Effector CD4-positive, alpha-beta T cell (primary cell): ENCODE measurements around the gene PCARE.

ENCODE experiments used
- DNase-seq: peaks from one replicate; pipeline ENCODE4 v3.0.0-alpha.2; 2020

Gene PCARE

DNA sequence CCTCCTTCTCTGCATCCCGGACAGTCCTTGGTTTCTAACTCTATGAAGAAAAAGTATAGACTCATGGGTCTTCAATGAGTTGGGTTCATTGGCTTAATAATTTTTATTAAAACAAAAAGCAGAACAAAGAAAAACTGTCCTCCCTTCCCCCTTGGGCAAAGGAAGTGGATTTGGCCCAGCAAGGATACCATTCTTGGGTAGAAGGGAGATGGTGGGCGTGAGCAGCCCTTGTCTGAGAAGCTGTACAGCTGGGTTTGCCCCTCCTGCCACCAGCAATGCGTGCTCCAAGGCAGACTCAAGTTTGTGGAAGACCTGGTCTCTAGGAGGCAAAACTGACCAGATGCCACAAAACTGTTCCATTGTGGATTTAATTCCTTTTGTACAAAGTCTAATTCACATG lies 12.7 kb downstream of the PCARE start:
- no peak for DNase-seq

DNA sequence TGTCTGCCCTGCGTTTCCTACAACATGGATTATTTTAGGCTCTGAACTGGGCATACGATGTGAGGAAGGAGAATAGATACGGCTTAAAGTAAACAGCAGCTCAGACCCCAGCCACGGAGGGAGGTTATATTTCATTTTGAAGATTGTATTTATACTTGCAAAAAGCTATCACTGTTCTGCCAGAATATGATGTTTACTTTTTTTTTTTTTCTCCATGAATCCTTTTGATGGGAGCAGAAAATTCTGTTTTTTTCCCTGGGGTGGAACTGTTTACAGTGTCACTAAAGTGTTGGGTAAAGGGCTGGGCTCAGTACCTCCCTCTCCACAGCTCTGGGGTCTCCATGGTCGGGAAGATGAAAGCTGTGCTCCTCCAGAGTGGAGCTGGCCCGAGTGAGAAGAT lies 13.1 kb downstream of the PCARE start:
- DNase-seq, result no peak

DNA sequence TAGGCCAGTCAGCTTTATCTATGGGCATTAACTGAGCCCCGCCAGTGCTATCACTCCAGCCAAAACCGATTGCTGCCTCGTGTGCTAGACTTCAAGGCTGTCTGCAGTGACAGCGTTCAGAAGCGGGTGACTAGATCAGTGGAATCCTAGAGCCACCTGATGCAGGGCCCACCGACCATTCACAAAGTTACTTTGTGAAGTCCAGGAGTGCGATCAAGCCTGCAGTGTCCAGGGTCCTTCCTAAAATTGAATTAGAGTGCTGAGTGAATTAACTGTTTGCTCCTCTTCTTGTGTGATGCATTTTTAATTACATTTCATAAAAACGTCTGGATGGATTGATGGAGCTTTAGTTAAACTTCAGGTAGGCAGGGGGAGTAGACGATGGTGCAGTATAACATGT lies 13.9 kb downstream of the PCARE start:
- no peak for DNase-seq

DNA sequence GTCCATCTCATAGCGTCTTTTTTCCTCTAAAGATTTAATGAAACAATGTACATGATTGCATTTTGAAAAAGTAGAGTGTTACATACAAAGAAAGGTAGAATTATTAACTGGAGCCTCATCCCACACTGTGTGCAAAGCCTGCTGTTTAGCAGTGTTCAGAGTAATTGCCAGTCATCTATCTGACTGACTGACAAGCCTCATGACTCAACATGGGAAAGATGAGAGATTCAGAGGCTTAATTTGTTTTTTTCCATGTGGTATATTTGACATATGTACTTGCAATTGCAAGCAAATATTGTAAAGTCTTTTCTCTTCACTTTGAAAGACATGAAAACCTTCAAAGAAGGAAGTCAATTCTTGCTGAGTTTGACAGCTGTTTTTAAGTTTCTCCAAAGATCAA lies 14.7 kb downstream of the PCARE start:
- DNase-seq, result no peak

DNA sequence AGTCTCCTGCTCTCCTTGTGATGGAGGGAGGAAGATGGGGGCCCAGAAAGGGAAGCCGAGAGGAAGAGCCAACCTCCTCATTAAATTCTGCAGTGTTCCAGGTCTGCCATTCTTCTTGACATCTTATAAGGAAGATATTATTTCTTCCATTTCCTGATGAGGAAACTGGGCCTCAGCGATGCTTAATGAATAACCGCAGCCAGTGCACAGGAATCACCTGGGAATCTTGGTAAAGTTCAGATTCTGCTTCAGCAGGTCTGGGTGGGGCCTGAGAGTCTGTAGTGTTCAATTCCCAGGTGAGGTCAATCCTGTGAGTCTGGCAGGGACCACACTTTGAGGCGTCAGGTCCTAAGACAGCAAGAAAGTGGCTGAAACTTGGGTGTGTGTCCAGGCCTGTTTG lies 17.3 kb downstream of the PCARE start:
- DNase-seq, result no peak

DNA sequence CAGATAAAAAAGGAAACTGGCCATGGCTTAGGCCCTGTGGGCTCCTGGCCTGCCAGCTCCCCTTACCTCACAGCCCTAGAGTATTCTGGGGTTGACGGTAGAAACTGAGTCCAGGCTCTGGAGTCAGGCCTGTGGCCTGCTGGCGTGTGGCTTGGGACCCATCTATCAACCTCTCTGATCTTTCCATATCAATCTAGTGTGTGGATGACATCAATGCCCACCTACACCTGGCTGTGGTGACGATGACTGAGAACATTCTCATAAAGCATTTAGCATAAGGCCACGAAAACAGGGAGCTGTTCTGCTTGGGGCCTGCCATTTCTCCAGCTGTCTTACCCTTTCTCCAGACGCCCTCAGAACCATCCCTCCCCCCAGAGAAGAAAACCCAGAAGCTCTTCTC lies 17.9 kb downstream of the PCARE start:
- no peak for DNase-seq

DNA sequence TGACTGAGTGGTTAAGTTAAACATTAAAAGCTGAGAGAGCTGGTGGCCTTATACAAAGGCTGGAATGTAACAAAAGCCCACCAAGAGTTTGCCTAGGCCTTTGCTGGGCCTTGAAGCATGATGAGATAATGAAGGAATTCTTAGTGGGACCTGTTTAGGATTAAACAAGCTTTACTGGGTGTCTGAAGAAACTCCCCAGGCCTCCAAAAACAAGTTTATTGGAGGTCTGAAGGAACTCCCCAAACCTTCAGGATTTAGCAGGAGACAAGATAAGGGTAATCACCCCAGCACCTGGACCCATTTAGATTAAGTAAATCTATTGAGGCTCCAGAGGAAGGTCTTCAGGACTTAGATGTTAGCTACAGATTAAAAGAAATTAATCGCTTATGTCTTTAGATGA lies 18.7 kb downstream of the PCARE start:
- no peak for DNase-seq

DNA sequence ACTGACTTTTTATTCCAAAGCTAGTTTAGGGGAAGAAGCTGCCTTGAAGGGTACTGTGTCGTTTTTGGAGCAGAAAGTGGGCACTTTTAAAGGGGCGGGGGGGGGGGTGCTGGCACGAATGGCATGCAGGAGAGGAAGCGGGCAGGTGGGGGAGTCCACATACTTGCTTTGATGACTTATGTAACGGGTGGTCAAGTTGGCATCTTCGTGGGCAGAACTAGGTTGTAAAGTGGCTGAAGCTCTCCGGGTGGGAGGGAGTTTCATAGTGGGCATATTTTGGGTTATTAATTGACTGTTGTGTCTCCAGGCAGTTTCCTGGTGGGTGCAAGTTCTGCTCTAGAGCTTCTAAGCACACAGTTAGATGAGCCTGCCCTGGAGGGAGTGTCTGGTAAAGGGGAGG lies 19.9 kb downstream of the PCARE start:
- no peak for DNase-seq

DNA sequence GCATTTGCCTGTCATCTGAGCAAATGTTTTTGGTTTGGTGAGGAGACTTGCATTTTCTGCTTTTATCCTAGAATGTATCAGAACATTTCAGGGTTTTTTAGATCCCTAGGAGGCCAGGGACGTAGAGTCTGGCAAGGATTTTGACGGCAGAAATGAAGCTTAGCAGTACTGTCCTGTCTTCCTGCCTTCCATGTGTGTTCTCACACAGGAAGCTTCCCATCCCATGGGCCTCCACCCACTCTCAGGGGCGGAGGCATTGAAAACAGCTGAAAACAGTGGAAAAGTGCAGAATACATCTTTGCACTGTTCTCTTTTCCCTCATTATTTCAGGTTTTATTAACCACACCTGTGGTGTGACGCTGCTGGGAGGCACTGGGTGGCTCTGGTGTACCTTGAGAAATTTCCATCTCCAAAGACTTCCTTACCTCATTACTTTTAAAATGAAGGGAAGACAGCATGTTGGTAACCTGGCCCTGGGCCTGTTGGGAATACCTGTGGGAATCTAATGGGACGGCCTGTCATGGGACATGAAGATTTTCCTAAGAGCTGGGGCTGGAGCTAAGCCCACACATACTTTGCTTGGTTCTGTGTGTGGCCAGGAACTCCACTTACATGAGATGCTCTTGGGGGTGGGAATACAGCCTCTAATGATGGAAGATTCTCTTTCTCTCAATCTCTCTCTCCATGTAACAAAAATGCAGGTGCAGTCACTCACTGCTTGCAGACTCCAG lies 20.5 kb downstream of the PCARE start:
- no peak for DNase-seq

DNA sequence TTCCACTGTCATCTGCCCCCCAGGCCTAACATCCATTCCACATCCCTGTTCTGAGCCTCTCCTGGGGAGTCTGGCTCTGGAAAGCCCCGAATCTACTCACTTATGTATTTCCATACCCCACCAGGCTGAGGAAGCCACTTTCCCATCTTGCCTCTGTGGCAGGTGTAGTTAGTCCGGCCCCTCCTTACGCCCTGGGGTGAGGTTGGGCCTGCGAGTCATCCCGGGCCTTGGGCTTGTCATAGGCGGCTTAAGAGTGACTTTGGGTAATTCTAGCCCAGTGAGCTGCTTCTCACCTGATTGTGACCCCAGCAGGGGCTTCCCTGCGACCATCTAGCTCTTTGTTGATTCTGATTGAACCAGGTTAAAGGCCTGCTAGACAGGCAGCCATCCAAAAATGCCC lies 21.1 kb downstream of the PCARE start:
- DNase-seq, result no peak

DNA sequence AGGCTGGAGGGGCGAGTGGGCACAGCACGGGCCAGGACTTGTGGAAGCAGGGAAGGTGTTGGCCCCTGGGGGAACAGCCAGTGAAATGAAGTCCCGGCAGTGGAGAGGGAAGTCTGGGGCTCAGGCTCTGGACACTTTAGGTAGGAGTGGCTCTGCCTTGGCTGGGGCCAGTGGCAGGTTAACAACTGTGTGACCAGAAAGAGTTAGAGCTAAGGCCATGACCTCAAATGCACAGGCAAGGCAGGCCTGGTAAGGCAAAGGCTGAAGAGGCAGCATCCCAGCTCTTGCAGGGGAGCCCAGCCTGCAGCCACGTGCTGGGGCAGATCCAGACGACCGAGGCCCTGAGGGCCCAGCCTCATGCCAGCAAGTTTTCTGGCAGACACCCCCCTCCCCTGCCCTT lies 21.5 kb downstream of the PCARE start:
- no peak for DNase-seq

DNA sequence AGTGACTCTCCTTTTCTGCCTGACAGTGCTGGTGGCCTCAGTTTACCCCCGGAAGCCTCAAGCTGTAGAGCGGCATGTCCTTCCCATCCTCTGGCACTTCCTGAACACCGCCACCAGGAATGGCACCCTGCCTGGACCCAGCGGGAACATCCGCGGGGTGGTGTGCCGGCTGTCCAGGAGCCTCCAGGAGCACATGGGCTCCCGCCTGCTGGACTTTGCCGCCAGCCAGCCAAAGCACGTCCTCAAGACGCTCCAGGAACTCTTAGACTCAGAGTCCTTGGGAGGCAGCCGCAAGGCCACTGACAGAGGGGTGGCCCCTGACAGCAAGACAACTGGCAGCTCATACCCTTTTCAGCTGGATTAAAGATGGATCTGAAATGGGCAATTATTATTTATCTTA lies 22.6 kb downstream of the PCARE start:
- DNase-seq, result no peak

DNA sequence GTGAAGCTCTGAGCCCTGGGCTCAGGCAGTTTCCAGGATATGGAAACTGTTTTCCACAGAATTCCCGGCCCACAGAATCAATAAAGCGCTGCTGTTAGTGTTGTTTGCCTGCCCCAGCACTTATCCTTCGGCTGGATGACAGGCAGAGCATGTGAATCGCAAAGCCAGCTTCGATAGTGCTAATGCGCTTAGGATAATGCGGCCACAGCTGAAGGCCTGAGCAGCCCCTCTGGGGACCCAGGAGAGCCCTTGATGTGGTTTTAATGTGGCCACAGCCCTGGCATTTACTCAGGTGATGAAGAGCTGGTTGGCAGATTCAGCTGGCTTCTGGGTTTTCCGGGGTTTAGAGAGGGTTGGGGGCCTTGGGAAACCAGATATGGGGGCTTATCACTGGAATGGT lies 23.7 kb downstream of the PCARE start:
- no peak for DNase-seq

DNA sequence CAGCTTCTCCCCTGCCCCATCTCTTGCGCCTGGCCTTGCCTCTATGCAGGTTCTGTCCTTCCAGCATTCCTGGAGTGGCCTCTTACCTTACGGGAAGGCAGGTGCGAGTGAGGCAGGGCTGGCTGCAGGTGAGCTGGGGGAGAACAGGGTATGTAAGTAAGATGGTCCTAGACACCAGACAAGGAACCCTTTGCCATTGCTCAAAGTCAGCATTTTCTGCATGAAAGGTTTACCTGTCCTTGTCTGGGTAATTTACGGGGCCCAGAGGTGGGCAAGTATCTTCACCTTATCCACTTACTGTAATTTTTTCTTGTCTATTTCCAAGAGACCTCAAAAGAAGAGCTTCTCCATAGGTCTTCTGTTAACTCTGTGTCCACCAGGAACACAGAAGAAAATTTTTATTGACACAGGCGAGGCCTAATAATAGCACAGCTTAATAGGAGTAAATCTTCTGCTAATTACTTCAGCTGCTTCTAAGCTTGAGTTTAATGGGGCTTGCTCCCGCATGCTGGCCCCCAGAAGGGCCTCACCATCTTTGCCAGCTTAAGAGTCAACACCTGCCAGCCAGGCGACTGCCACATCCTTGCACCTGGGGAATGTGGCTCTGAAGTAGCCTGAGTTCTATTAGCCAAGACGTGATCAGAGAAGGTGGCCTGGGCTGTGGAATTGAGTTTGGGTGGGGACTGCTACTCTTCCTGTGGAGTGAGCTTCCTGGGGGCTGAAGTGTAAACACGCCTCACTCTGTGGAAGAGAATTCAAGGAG lies 27.1 kb downstream of the PCARE start:
- DNase-seq, result no peak

DNA sequence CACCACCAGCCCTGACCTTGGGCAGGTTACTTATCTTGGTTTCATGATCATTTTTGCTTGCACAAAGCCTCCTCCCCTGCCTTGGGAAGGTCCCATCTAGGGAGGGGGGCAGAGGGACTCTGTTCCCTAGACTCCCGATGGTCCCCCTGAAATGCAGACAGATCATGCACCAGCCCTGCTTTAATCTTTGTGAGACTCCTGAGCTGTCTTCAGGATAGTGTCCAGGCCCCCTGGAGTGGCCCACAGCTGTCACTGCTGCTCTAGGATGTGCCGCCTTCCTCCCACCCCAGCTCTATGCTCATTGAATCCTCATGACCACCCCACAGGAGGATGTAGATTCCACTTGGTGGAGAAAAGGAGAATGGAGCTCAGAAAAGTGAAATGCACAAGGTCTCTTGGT lies 28.0 kb downstream of the PCARE start:
- no peak for DNase-seq

DNA sequence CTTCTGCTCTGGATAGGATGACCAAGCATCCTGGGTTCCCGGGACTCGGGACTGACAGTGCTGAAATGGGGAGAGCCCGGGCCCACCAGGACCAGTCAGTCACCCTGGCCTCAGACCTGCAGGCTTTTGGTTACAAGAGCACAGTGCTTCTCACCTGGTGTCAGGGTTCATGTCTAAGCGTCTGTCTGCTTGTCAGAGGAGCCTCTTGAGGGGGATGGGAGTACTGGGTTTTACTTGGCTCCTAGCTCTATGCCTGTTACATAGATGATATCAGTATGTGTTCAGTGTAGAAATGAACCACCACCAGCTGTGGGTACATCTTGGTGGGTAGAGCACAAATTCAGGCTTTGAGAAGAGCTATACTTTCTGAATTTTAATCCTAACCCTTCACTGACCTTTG lies 29.9 kb downstream of the PCARE start:
- no peak for DNase-seq

DNA sequence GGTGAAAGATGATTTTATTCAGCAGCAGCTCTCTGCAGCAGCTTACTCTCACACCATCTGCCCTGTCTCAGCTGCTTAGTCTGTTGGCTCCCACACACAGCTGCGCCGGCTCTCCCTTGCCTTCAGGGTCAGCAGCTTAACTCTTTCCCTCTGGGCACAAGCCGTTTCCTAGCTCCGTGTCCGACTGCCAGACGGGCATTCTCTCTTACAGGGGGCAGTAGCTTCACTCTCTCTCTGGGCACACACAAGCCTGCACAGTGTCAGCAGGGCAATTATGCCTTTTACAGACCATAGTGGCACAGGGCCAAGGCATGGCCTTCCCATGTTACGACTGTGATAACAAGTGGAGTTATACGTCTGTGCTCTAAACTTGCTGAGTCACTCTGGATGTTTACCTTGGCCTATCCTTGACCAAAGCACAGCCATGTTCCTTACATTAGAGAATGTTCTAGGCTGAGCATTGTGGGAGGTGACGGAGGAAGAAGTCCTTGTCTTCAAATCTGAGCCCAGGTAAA lies 31.7 kb downstream of the PCARE start:
- no peak for DNase-seq

DNA sequence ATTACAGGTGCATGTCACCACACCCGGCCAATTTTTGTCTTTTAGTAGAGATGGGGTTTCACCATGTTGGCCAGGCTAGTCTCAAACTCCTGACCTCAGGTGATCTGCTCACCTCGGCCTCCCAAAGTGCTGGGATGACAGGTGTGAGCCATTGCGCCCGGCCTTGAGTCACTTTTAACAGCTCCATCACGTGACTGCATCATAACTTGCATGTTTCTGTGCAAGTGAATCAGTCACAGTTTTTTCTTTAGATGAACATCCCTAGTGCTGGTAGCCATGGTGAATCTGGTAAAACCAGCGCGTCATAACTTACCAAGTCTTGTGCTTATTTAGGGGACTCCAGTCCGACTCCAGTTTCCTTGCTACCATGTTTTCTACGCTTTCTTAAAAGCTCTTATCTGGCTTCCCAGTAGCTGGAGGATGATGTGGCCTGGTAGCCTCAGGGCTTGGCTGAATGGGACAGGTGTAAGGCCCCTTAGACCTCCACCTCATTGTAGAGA lies 33.1 kb downstream of the PCARE start:
- DNase-seq, result no peak

DNA sequence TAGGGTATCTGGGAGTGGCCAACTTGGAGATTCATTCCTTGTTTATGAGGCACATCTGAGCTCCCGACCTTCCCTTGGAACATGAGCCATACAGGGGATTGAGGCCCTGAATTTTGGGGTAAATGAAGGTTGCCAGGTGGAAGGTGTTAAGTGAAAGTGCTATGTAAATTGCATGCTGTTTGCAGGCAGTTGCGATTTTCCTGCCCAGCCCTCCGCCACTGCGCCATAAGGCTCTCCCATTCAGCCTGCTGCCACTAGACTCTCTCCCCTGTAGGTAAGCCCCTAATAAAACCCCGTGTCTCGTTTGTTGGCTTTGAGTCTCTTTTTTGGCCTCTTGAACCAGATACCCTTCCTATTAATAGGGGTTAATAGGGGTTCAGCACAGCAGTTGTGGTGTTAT lies 33.8 kb downstream of the PCARE start:
- DNase-seq, result no peak

DNA sequence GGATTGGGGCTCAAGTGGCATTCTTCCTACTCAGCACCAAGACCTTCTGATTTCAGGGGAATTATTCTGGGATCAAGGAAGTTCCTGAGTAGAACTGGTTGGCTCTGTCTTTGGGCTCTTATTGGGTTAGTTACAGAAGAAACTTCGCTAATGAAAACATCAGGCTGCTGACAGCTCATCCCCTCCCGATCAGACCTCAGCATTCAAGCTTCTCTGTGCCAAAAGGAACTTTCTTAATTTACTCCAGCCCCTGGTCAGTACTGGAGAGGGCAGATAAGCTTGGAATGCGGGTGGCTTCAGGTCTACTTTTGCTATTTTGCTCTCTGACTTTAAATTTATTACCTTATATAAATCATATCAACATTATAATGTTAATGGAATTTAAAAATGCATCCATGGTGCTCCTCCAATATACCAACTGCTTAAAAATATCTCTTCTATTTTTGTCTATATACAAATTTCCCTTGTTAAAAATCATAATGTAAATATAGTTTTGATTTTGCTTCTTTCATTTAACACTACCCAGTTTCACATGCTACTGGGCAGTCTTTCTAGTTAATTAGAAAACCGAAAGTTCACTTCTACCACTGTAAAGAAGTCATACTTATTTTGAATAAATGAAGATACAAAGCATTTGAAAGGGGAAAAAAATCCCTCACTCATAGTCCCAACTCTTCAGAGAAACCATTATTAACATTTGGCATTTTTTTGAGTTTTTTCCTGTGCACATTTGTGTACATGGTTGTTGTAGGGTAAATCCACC lies 34.4 kb downstream of the PCARE start:
- no peak for DNase-seq

DNA sequence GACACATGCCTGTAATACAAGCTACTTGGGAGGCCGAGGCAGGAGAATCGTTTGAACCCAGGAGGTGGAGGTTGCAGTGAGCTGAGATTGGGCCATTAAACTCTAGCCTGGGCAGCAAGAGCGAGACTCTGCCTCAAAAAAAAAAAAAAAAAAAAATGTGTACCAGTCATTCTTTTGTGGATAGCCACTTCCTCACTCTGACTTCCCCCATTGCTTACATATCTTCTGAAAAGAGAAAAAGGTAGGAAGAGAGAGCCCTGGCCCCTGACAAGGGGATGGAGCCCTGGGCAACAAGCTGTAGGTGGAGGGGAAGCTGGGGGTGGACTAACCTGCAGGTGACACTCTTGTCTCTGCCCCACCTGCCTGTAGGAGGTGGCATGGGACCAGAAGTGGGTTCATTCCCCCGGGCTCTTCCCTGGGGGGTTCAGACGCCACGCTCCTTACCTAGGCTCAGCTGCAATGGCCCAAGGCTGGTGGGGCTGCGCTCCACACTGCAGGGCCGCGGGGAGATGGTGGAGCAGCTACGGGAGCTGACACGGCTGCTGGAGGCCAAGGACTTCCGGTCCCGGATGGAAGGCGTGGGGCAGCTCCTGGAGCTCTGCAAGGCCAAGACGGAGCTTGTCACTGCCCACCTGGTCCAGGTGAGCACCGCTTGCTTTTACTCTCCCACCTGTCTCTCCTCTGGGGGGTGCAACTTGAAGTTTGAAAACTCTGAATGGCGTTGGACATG lies 39.1 kb downstream of the PCARE start:
- DNase-seq, result no peak

DNA sequence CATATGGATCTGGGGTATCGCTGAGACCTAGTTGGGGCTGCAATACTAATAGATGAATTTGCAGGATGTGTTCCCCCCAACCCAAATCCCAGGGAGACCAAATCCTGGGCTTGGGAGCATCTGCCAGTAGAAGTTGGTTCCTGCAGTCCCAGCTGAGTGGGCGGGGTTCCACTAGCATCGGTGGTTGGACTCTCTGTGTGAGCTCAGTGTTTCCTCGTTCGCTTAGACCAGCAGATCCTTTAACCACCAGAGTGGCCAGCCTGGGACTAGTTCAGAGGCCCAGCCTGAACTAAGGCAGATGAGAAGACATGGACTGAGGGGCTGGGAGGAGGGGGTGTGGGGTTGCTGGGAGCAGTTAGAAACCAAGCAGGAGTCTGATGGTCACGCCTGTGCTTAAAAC lies 40.7 kb downstream of the PCARE start:
- no peak for DNase-seq

DNA sequence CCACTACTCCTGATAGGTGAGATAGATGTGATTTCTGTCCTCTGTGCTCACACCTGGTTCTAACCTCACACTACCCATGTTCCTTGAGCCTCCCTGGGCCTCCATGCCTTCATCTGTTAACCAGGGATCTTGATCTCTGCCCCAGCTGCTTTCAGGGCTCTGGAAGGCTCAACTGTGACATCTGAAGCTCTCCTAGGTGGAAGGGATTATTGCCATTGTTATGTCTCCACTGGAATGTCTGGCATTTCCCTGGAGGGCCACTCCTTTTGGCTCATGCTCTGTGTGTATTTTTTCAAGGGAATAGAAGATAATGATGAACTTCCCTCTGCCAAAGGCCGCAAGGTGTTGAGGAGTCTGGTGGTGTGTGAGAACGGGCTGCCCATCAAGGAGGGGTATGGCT lies 41.2 kb downstream of the PCARE start:
- no peak for DNase-seq
